Activated CD4-positive, alpha-beta memory T cell treated with anti-CD3 and anti-CD28 coated beads, Interleukin-2, amount 10 ng/mL, durations not matched to agents 7 days and 5 days (primary cell): ENCODE results near the gene POLR2E. TPM values are rescaled to one million over a fixed set of nuclear protein-coding genes. Genes with fewer than 3 reads are reported as not detected.

Experiments
- CTCF ChIA-PET: fragments of 350-600 bp; sonication (Branson Sonifier 250); formaldehyde crosslinking; loops from one replicate; lab custom pipeline; 2021; ENCODE audit warnings: antibody characterized with exemption, inconsistent platforms; lab: Charles Lee
- POLR2A ChIA-PET: fragments of 350-600 bp; sonication (Branson Sonifier 250); formaldehyde crosslinking; loops from one replicate; lab custom pipeline; 2021; ENCODE audit warnings: antibody characterized with exemption; lab: Charles Lee
- DNase-seq: peaks from one replicate; pipeline ENCODE4 v3.0.0-alpha.2; 2020
- H3K27ac Mint-ChIP-seq: one replicate; pipeline ENCODE4 v1.8.0; 2021; ENCODE audit warnings: mild to moderate bottlenecking, mixed read lengths
- H3K27me3 Mint-ChIP-seq: one replicate; pipeline ENCODE4 v1.8.0; 2021; ENCODE audit warnings: mixed read lengths
- H3K36me3 Mint-ChIP-seq: one replicate; pipeline ENCODE4 v1.8.0; 2021; ENCODE audit warnings: low read depth, mixed read lengths
- H3K4me1 Mint-ChIP-seq: one replicate; pipeline ENCODE4 v1.8.0; 2021; ENCODE audit warnings: mixed read lengths
- H3K4me3 Mint-ChIP-seq: one replicate; pipeline ENCODE4 v1.8.0; 2021; ENCODE audit warnings: mild to moderate bottlenecking, mixed read lengths
- H3K9me3 Mint-ChIP-seq: one replicate; pipeline ENCODE4 v1.8.0; 2021; ENCODE audit warnings: mixed read lengths
- total RNA-seq, 2 experiments: library from RNA; stranded (reverse); gene quantifications; one replicate each; pipeline ENCODE4 v1.2.3, GENCODE V29; 2021

The POLR2E gene
- total RNA-seq, 2 experiments from 2014 or later: 116 to 120 TPM

- H3K4me1 Mint-ChIP-seq: peaks cover 58% of the 10 kb centered on the region
- H3K36me3 Mint-ChIP-seq: peaks cover 54% of the 10 kb centered on the region
- H3K27ac Mint-ChIP-seq: peak overlapping the region; percentile 58
- no peaks in the 10 kb centered on the region for H3K9me3 Mint-ChIP-seq
- POLR2A ChIA-PET: interaction anchor here (1.0 to 17.5 kb wide), 10 partner anchors 10 to 183 kb away, joined by 4 to 334 read pairs (median 34); partner anchors contain the start of genes ABCA7, ARHGAP45, CIRBP and CNN2
- CTCF ChIA-PET: interaction anchor here (0.6 to 2.3 kb wide), 2 partner anchors 15 to 21 kb away, joined by 4 to 5 read pairs; no protein-coding TSS in a partner anchor
- H3K4me3 Mint-ChIP-seq: no peak overlapping the region
- no peak for DNase-seq
- H3K27me3 Mint-ChIP-seq: no peaks in the 10 kb centered on the region
Measured at GRCh38 chr19:1085676-1086442, 9.3 kb downstream of the POLR2E start.

- ChIA-PET CTCF (interaction anchor here (0.6 to 2.3 kb wide), 2 partner anchors 15 to 20 kb away, joined by 4 to 5 read pairs; no protein-coding TSS in a partner anchor), POLR2A (interaction anchor here (1.2 to 17.5 kb wide), 8 partner anchors 9 to 184 kb away, joined by 4 to 334 read pairs (median 76); partner anchors contain the start of genes ABCA7, ARHGAP45, CIRBP and CNN2)
- H3K4me1 Mint-ChIP-seq: peaks cover 60% of the 10 kb centered on the region
- peak overlapping the region; percentile 54 for H3K27ac Mint-ChIP-seq
- H3K27me3 Mint-ChIP-seq: no peaks in the 10 kb centered on the region
- H3K9me3 Mint-ChIP-seq: no peaks in the 10 kb centered on the region
- no peak for DNase-seq
- H3K36me3 Mint-ChIP-seq: peaks cover 57% of the 10 kb centered on the region
- no peak overlapping the region for H3K4me3 Mint-ChIP-seq
Measured at GRCh38 chr19:1085053-1085658, 10.0 kb downstream of the POLR2E start.

- peak overlapping the region; percentile 54 for H3K27ac Mint-ChIP-seq
- no peak for DNase-seq
- peaks cover 67% of the 10 kb centered on the region for H3K4me1 Mint-ChIP-seq
- H3K27me3 Mint-ChIP-seq: no peaks in the 10 kb centered on the region
- ChIA-PET CTCF (interaction anchor here (0.5 to 2.3 kb wide), 2 partner anchors 19 to 114 kb away, joined by 5 to 6 read pairs; no protein-coding TSS in a partner anchor), POLR2A (interaction anchor here (0.6 to 17.5 kb wide), 12 partner anchors 8 to 109 kb away, joined by 3 to 334 read pairs (median 14); partner anchors contain the start of genes ABCA7, ARHGAP45, CNN2 and GPX4)
- no peak overlapping the region for H3K4me3 Mint-ChIP-seq
- H3K36me3 Mint-ChIP-seq: peaks cover 66% of the 10 kb centered on the region
- no peaks in the 10 kb centered on the region for H3K9me3 Mint-ChIP-seq
Measured at GRCh38 chr19:1084024-1084868, 10.9 kb downstream of the POLR2E start.

- ChIA-PET POLR2A (interaction anchor here (0.7 to 17.5 kb wide), 12 partner anchors 4 to 62 kb away, joined by 3 to 334 read pairs (median 49); partner anchors contain the start of genes ABCA7, ARHGAP45, CNN2 and GPX4), CTCF (interaction anchor here (0.5 to 2.3 kb wide), 3 partner anchors 18 to 99 kb away, joined by 3 to 5 read pairs (median 3); no protein-coding TSS in a partner anchor)
- DNase-seq: no peak
- Mint-ChIP-seq H3K4me3 (no peak overlapping the region), H3K9me3 (no peaks in the 10 kb centered on the region), H3K36me3 (peaks cover 75% of the 10 kb centered on the region), H3K4me1 (peaks cover 64% of the 10 kb centered on the region), H3K27ac (no peak overlapping the region), H3K27me3 (no peaks in the 10 kb centered on the region)
Measured at GRCh38 chr19:1082928-1083816, 12.0 kb downstream of the POLR2E start.

- Mint-ChIP-seq H3K27ac (peak overlapping the region; percentile 72), H3K4me1 (peaks cover 63% of the 10 kb centered on the region), H3K36me3 (peaks cover 78% of the 10 kb centered on the region), H3K4me3 (no peak overlapping the region), H3K9me3 (no peaks in the 10 kb centered on the region), H3K27me3 (no peaks in the 10 kb centered on the region)
- POLR2A ChIA-PET: interaction anchor here (1.0 to 17.5 kb wide), 12 partner anchors 5 to 159 kb away, joined by 3 to 334 read pairs (median 30); partner anchors contain the start of genes ABCA7, ARHGAP45, ATP5F1D and CNN2
- DNase-seq: peak; percentile 92
- CTCF ChIA-PET: interaction anchor here (0.5 to 1.6 kb wide), 3 partner anchors 18 to 100 kb away, joined by 3 read pairs; no protein-coding TSS in a partner anchor
Measured at GRCh38 chr19:1082165-1082927, 12.8 kb downstream of the POLR2E start.

- Mint-ChIP-seq H3K9me3 (no peaks in the 10 kb centered on the region), H3K27me3 (no peaks in the 10 kb centered on the region), H3K36me3 (peaks cover 82% of the 10 kb centered on the region), H3K27ac (peak overlapping the region; percentile 54), H3K4me3 (no peak overlapping the region), H3K4me1 (peaks cover 66% of the 10 kb centered on the region)
- no peak for DNase-seq
- ChIA-PET POLR2A (interaction anchor here (1.1 to 17.5 kb wide), 13 partner anchors 5 to 160 kb away, joined by 4 to 334 read pairs (median 16); partner anchors contain the start of genes ABCA7, ARHGAP45, ATP5F1D and CNN2), CTCF (interaction anchor here (0.8 to 2.1 kb wide), 3 partner anchors 15 to 19 kb away, joined by 3 to 12 read pairs (median 4); partner anchors contain the start of gene ARHGAP45)
Measured at GRCh38 chr19:1081301-1082164, 13.6 kb downstream of the POLR2E start.

- peak overlapping the region; percentile 54 for H3K27ac Mint-ChIP-seq
- CTCF ChIA-PET: interaction anchor here (0.8 to 2.1 kb wide), 6 partner anchors 8 to 52 kb away, joined by 3 to 12 read pairs (median 4); partner anchors contain the start of gene ARHGAP45
- H3K4me1 Mint-ChIP-seq: peaks cover 70% of the 10 kb centered on the region
- H3K36me3 Mint-ChIP-seq: peaks cover 84% of the 10 kb centered on the region
- DNase-seq: no peak
- POLR2A ChIA-PET: interaction anchor here (0.6 to 17.5 kb wide), 12 partner anchors 6 to 189 kb away, joined by 3 to 334 read pairs (median 12); partner anchors contain the start of genes ARHGAP45, CNN2, GPX4 and POLR2E
- no peaks in the 10 kb centered on the region for H3K27me3 Mint-ChIP-seq
- no peak overlapping the region for H3K4me3 Mint-ChIP-seq
- H3K9me3 Mint-ChIP-seq: no peaks in the 10 kb centered on the region
Measured at GRCh38 chr19:1080360-1081161, 14.6 kb downstream of the POLR2E start.

GRCh38 chr19:1079566-1080111, 15.5 kb downstream of the POLR2E start:
- H3K4me3 Mint-ChIP-seq: peak overlapping the region; percentile 80
- peaks cover 66% of the 10 kb centered on the region for H3K4me1 Mint-ChIP-seq
- ChIA-PET CTCF (interaction anchor here (0.8 to 2.1 kb wide), 6 partner anchors 9 to 75 kb away, joined by 3 to 12 read pairs (median 4); partner anchors contain the start of gene ARHGAP45), POLR2A (interaction anchor here (1.1 to 17.5 kb wide), 13 partner anchors 7 to 190 kb away, joined by 3 to 334 read pairs (median 9); partner anchors contain the start of genes ABCA7, ARHGAP45, CNN2 and GPX4)
- no peaks in the 10 kb centered on the region for H3K9me3 Mint-ChIP-seq
- H3K27me3 Mint-ChIP-seq: no peaks in the 10 kb centered on the region
- peak; percentile 89 for DNase-seq
- peaks cover 79% of the 10 kb centered on the region for H3K36me3 Mint-ChIP-seq
- peak overlapping the region; percentile 93 for H3K27ac Mint-ChIP-seq

GRCh38 chr19:1076951-1077350, 18.2 kb downstream of the POLR2E start:
- H3K9me3 Mint-ChIP-seq: no peaks in the 10 kb centered on the region
- DNase-seq: peak; percentile 96
- peaks cover 80% of the 10 kb centered on the region for H3K36me3 Mint-ChIP-seq
- CTCF ChIA-PET: interaction anchor here (0.6 to 4.9 kb wide), 7 partner anchors 11 to 203 kb away, joined by 3 to 56 read pairs (median 4); partner anchors contain the start of genes ARHGAP45, POLR2E and SBNO2
- peak overlapping the region; percentile 93 for H3K27ac Mint-ChIP-seq
- H3K27me3 Mint-ChIP-seq: no peaks in the 10 kb centered on the region
- POLR2A ChIA-PET: interaction anchor here (0.7 to 17.5 kb wide), 15 partner anchors 10 to 192 kb away, joined by 3 to 334 read pairs (median 6); partner anchors contain the start of genes ABCA7, ARHGAP45, CIRBP and CNN2
- H3K4me3 Mint-ChIP-seq: peak overlapping the region; percentile 80
- peaks cover 74% of the 10 kb centered on the region for H3K4me1 Mint-ChIP-seq
